Thyroid gland (tissue), 4 donors: ENCODE results near the gene COX20.

ENCODE experiments used
- POLR2A ChIP-seq, 2 donors: fragments of 450-650 bp; IDR thresholded peaks; one replicate each; pipeline ENCODE4 v1.6.1; 2017; ENCODE audit warnings: antibody characterized with exemption in 2 of 2, mild to moderate bottlenecking in 2 of 2, moderate library complexity in 1 of 2
- TF ChIP-seq, protein P1 (sequence below), 6 experiments: fragments of 200-600 bp in 3 of 6; fragments of 450-650 bp in 3 of 6; sonication (generic) in 3 of 6; IDR thresholded peaks; one replicate each; pipeline ENCODE4 v1.5.1; 2016 to 2019; ENCODE audit warnings: antibody characterized with exemption in 6 of 6, mild to moderate bottlenecking in 2 of 6, inconsistent platforms in 1 of 6, moderate library complexity in 1 of 6

DNA sequence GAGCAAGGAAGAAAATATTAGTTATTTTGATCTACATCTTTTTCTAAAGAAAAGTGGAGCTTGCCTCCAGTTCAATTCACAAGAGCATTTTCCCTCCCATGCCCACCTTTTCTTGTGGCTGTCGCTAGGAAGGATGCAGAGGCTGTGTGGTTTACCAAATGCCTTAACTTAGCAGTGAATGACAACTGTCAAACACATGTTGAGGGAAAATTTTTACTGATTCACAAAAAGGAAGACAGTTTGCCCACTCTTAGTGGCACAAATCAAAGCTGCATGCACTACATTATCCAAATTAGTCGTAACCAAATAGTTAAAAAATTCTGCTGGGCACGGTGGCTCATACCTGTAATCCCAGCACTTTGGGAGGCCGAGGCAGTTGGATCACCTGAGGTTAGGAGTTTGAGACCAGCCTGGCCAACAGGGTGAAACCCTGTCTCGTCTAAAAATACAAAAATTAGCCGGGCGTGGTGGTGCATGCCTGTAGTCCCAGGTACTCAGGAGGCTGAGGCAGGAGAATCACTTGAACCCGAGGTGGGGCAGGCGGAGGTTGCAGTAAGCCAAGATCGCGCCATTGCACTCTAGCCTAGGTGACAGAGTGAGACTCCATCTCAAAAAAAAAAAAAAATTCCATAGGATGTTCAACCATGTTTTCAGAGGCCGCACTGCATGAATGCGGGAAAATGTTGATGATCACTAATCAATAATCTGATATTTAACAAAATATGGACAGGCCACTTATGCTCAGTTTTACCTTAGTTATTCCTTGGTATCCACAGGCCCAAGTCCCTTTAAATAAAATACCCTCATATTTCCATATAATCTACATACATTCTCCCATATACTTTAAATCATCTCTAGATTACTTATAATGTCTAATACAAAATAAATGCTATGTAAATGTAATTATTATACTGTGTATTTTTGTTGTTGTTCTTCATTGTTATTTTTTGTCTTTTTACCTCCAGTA is 9.0 kb downstream of the COX20 start:
- TF ChIP-seq, protein P1, sequence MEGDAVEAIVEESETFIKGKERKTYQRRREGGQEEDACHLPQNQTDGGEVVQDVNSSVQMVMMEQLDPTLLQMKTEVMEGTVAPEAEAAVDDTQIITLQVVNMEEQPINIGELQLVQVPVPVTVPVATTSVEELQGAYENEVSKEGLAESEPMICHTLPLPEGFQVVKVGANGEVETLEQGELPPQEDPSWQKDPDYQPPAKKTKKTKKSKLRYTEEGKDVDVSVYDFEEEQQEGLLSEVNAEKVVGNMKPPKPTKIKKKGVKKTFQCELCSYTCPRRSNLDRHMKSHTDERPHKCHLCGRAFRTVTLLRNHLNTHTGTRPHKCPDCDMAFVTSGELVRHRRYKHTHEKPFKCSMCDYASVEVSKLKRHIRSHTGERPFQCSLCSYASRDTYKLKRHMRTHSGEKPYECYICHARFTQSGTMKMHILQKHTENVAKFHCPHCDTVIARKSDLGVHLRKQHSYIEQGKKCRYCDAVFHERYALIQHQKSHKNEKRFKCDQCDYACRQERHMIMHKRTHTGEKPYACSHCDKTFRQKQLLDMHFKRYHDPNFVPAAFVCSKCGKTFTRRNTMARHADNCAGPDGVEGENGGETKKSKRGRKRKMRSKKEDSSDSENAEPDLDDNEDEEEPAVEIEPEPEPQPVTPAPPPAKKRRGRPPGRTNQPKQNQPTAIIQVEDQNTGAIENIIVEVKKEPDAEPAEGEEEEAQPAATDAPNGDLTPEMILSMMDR (IDR thresholded peaks at IDR 0.05), result no peak
- no peak for TF ChIP-seq POLR2A (IDR thresholded peaks at IDR 0.05)
